SK-N-SH (cell line): ENCODE measurements around the gene ANKRD40.

Source experiments
- CTCF ChIP-seq: fragments of 200-600 bp; sonication (generic); IDR thresholded peaks from 2 replicates; pipeline ENCODE4 v1.6.1; 2017; ENCODE audit warnings: antibody characterized with exemption, mild to moderate bottlenecking, moderate library complexity
- ELF1 ChIP-seq: IDR thresholded peaks from 2 replicates; pipeline ENCODE4 v1.4.0; 2012
- EZH2phosphoT487 ChIP-seq: fragments of 200-600 bp; sonication (generic); IDR thresholded peaks from 2 replicates; pipeline ENCODE4 v1.6.1; 2017; ENCODE audit warnings: low read depth, mixed run types, mild to moderate bottlenecking, antibody characterized with exemption, moderate library complexity, borderline replicate concordance
- FOXM1 ChIP-seq: IDR thresholded peaks from 2 replicates; pipeline ENCODE4 v1.4.0; 2012; ENCODE audit warnings: low read depth, mild to moderate bottlenecking
- JUND ChIP-seq: IDR thresholded peaks from 2 replicates; pipeline ENCODE4 v1.4.0; 2012
- MAX ChIP-seq: IDR thresholded peaks from 2 replicates; pipeline ENCODE4 v1.4.0; 2012; ENCODE audit warnings: low read depth
- NFIC ChIP-seq: IDR thresholded peaks from 2 replicates; pipeline ENCODE4 v1.4.0; 2012; ENCODE audit warnings: borderline replicate concordance
- NRF1 ChIP-seq: IDR thresholded peaks from 2 replicates; pipeline ENCODE4 v1.6.1; 2012; ENCODE audit warnings: low read depth, mild to moderate bottlenecking, low read length
- POLR2AphosphoS5 ChIP-seq: IDR thresholded peaks from 2 replicates; pipeline ENCODE4 v1.6.1; 2012; ENCODE audit warnings: low read depth, low read length
- RAD21 ChIP-seq: IDR thresholded peaks from 2 replicates; pipeline ENCODE4 v1.6.1; 2012; ENCODE audit warnings: mild to moderate bottlenecking, low read length
- RCOR1 ChIP-seq: fragments of 150-350 bp; IDR thresholded peaks from 2 replicates; pipeline ENCODE4 v1.6.1; 2017; ENCODE audit warnings: antibody characterized with exemption, low read length
- REST ChIP-seq: IDR thresholded peaks from 2 replicates; pipeline ENCODE4 v1.6.1; 2012; ENCODE audit warnings: mild to moderate bottlenecking, low read depth, low read length, moderate library complexity
- SIN3A ChIP-seq: IDR thresholded peaks from 2 replicates; pipeline ENCODE4 v1.6.1; 2012; ENCODE audit warnings: low read depth, mild to moderate bottlenecking, low read length, moderate library complexity, borderline replicate concordance
- TAF1 ChIP-seq: IDR thresholded peaks from 2 replicates; pipeline ENCODE4 v1.6.1; 2012; ENCODE audit warnings: low read depth, mild to moderate bottlenecking, low read length, moderate library complexity, borderline replicate concordance

GRCh38 chr17:50689251-50689650 lies 18.5 kb downstream of the ANKRD40 start:
- TF ChIP-seq RCOR1 (no peak), POLR2AphosphoS5 (no peak), RAD21 (no peak), CTCF (no peak), MAX (peak; percentile 65; the same call in 1 of the 2 replicates), NFIC (no peak; the same call in 1 of the 2 replicates), EZH2phosphoT487 (no peak), JUND (peak; percentile 56), TAF1 (no peak), NRF1 (no peak), REST (no peak), FOXM1 (no peak), ELF1 (no peak), SIN3A (no peak)
